HEK293 (cell line): ENCODE measurements around the gene CHRNE.

Experiments used
- CTCF ChIA-PET: fragments of 350-600 bp; formaldehyde crosslinking; extraction: SDS; loops from one replicate; lab custom pipeline; 2021; ENCODE audit warnings: antibody characterized with exemption; lab: Yijun Ruan, JAX
- POLR2A ChIA-PET: fragments of 300-600 bp; formaldehyde crosslinking; extraction: SDS; loops from one replicate; lab custom pipeline; 2020; ENCODE audit warnings: antibody characterized with exemption, inconsistent platforms; lab: Yijun Ruan, JAX
- H3K27ac ChIP-seq: fragments of 200-500 bp; sonication (Bioruptor generic); 2 replicates; pipeline ENCODE4 v1.5.1; 2014; ENCODE audit warnings: low read depth, low read length, control low read depth, inconsistent platforms; ENCODE audit errors: extremely low read depth
- H3K36me3 ChIP-seq, 2 experiments: fragments of 200-500 bp in 1 of 2; sonication (Bioruptor generic) in 1 of 2; 1 replicate in 1 of 2; 2 replicates in 1 of 2; pipeline ENCODE4 v1.5.1; 2014 to 2017; ENCODE audit warnings: inconsistent platforms in 2 of 2, low read length in 2 of 2; ENCODE audit not compliant: control insufficient read depth in 2 of 2, insufficient read depth in 1 of 2
- H3K4me1 ChIP-seq: fragments of 200-500 bp; sonication (Bioruptor generic); 2 replicates; pipeline ENCODE4 v1.5.1; 2014; ENCODE audit warnings: mild to moderate bottlenecking, low read length, inconsistent platforms; ENCODE audit not compliant: control insufficient read depth, insufficient read depth
- H3K4me3 ChIP-seq: 2 replicates; pipeline ENCODE4 v1.5.1; 2011; ENCODE audit warnings: low read depth, mild to moderate bottlenecking, control low read depth, low read length, moderate library complexity
- H3K9me3 ChIP-seq: fragments of 200-500 bp; sonication (Bioruptor generic); 2 replicates; pipeline ENCODE4 v1.5.1; 2014; ENCODE audit warnings: low read depth, low read length, inconsistent platforms; ENCODE audit not compliant: control insufficient read depth, insufficient read depth
- ATF2 ChIP-seq: fragments of 450-650 bp; formaldehyde crosslinking; IDR thresholded peaks from 2 replicates; pipeline ENCODE4 v1.5.1; 2016; ENCODE audit warnings: missing biosample characterization, missing genetic modification characterization, low read depth
- BCL6B ChIP-seq: fragments of 450-650 bp; formaldehyde crosslinking; IDR thresholded peaks from 2 replicates; pipeline ENCODE4 v1.5.1; 2017; ENCODE audit warnings: missing biosample characterization, missing genetic modification characterization
- OVOL3 ChIP-seq: fragments of 450-650 bp; formaldehyde crosslinking; IDR thresholded peaks from 2 replicates; pipeline ENCODE4 v1.5.1; 2016; ENCODE audit warnings: missing biosample characterization, missing genetic modification characterization
- SP2 ChIP-seq: fragments of 450-650 bp; formaldehyde crosslinking; IDR thresholded peaks from 2 replicates; pipeline ENCODE4 v1.5.1; 2016; ENCODE audit warnings: missing biosample characterization, missing genetic modification characterization
- SP3 ChIP-seq: fragments of 450-650 bp; formaldehyde crosslinking; IDR thresholded peaks from 2 replicates; pipeline ENCODE4 v1.5.1; 2016; ENCODE audit warnings: missing biosample characterization, missing genetic modification characterization
- WT1 ChIP-seq: fragments of 450-650 bp; formaldehyde crosslinking; IDR thresholded peaks from 2 replicates; pipeline ENCODE4 v1.5.1; 2016; ENCODE audit warnings: missing biosample characterization, missing genetic modification characterization
- ZBTB10 ChIP-seq: fragments of 450-650 bp; formaldehyde crosslinking; IDR thresholded peaks from 2 replicates; pipeline ENCODE4 v1.5.1; 2016; ENCODE audit warnings: missing biosample characterization, missing genetic modification characterization
- ZBTB17 ChIP-seq: fragments of 450-650 bp; formaldehyde crosslinking; IDR thresholded peaks from 2 replicates; pipeline ENCODE4 v1.5.1; 2016; ENCODE audit warnings: missing biosample characterization, missing genetic modification characterization
- ZBTB8A ChIP-seq: fragments of 450-650 bp; formaldehyde crosslinking; IDR thresholded peaks from 2 replicates; pipeline ENCODE4 v1.5.1; 2016; ENCODE audit warnings: missing biosample characterization, missing genetic modification characterization
- ZFP69B ChIP-seq: fragments of 450-650 bp; formaldehyde crosslinking; IDR thresholded peaks from 2 replicates; pipeline ENCODE4 v1.5.1; 2016; ENCODE audit warnings: missing biosample characterization, missing genetic modification characterization
- ZNF280D ChIP-seq: fragments of 450-650 bp; formaldehyde crosslinking; IDR thresholded peaks from 2 replicates; pipeline ENCODE4 v1.5.1; 2016; ENCODE audit warnings: missing biosample characterization, missing genetic modification characterization
- ZNF398 ChIP-seq: fragments of 450-650 bp; formaldehyde crosslinking; IDR thresholded peaks from 2 replicates; pipeline ENCODE4 v1.5.1; 2017; ENCODE audit warnings: missing biosample characterization, missing genetic modification characterization
- ZNF561 ChIP-seq: fragments of 450-650 bp; IDR thresholded peaks from 2 replicates; pipeline ENCODE4 v1.5.1; 2018; ENCODE audit warnings: missing biosample characterization, missing genetic modification characterization, borderline replicate concordance
- ZNF76 ChIP-seq: fragments of 450-650 bp; formaldehyde crosslinking; IDR thresholded peaks from 2 replicates; pipeline ENCODE4; 2016; ENCODE audit warnings: low read depth, missing biosample characterization, missing genetic modification characterization, borderline replicate concordance
- ZNF785 ChIP-seq: fragments of 450-650 bp; formaldehyde crosslinking; IDR thresholded peaks from 2 replicates; pipeline ENCODE4 v1.5.1; 2016; ENCODE audit warnings: missing biosample characterization, missing genetic modification characterization
- ZNF792 ChIP-seq: fragments of 450-650 bp; formaldehyde crosslinking; IDR thresholded peaks from 2 replicates; pipeline ENCODE4 v1.5.1; 2016; ENCODE audit warnings: missing biosample characterization, missing genetic modification characterization
- ZNF843 ChIP-seq: fragments of 450-650 bp; formaldehyde crosslinking; IDR thresholded peaks from 2 replicates; pipeline ENCODE4 v1.5.1; 2016; ENCODE audit warnings: missing biosample characterization, missing genetic modification characterization
- TF ChIP-seq, protein P1 (sequence below): fragments of 450-650 bp; formaldehyde crosslinking; IDR thresholded peaks from 2 replicates; pipeline ENCODE4 v1.5.1; 2016; ENCODE audit warnings: missing biosample characterization, missing genetic modification characterization
- TF ChIP-seq, protein P2 (sequence below): fragments of 450-650 bp; formaldehyde crosslinking; IDR thresholded peaks from 2 replicates; pipeline ENCODE4 v1.5.1; 2016; ENCODE audit warnings: missing biosample characterization, missing genetic modification characterization

Gene CHRNE

DNA sequence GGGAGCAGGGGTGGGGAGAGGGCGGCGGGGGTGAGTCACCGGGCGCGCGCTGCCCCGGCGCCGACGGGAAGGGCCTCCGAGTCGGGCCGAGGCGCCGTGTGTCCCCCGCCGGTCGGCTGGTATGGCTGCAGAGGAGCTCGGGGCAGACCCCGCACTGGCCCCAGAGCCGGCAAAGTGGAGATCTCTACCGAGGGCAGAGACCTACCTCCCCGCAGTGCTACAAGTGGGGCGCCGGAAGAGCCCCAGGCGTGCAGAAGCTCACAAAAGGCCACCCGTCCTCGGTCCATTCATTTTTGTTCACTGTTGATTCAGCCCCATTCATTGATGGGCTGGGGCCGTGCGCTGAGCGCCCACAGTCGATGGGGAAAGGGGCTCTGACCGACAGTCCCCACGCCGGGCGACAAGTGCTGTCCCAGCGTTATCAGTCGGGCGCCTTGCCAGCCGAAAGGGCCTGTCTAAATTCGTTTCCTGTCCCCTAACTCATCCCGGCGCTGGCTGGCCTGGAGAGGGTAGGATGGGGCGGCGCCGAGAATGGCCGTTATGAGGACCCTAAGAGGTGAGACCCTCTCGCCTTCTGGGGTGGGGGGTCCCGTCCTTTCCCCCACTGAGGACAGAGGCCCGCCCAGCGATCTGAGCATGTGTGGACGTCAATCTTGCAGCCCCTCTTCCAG, 47.3 kb upstream of the CHRNE start (continued):
- TF ChIP-seq ATF2 (tag by site-specific recombination) (no peak), ZBTB17 (tag by site-specific recombination) (no peak), ZNF561 (tag by site-specific recombination) (peak; percentile 59; the same call in 1 of the 2 replicates)

- peak overlapping the region; percentile 97 for H3K4me3 ChIP-seq
- peaks cover 21% of the 10 kb centered on the region for H3K4me1 ChIP-seq
- H3K27ac ChIP-seq: peak overlapping the region; percentile 99
- H3K9me3 ChIP-seq: no peaks in the 10 kb centered on the region
- POLR2A ChIA-PET: interaction anchor here (1.0 to 17.9 kb wide), 6 partner anchors 10 to 240 kb away, joined by 3 to 358 read pairs (median 7); partner anchors contain the start of genes INCA1, KIF1C, RNF167 and SLC25A11
- CTCF ChIA-PET: interaction anchor here (0.9 to 1.5 kb wide), 3 partner anchors 9 to 40 kb away, joined by 3 to 4 read pairs (median 3); partner anchors contain the start of genes RNF167 and SLC25A11
- H3K36me3 ChIP-seq: peaks cover 10 to 28% of the 10 kb centered on the region in 2 experiments
- TF ChIP-seq ZBTB8A (tag by site-specific recombination): peak; percentile 72
- 0 out of 2 replicates have a peak, but pooled peaks have one; percentile 60 for TF ChIP-seq OVOL3 (tag by site-specific recombination)
- TF ChIP-seq, protein P1, sequence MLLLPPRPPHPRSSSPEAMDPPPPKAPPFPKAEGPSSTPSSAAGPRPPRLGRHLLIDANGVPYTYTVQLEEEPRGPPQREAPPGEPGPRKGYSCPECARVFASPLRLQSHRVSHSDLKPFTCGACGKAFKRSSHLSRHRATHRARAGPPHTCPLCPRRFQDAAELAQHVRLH (tag by site-specific recombination): no peak
- TF ChIP-seq ZBTB10 (tag by site-specific recombination): peak; percentile 88
- TF ChIP-seq, protein P2, sequence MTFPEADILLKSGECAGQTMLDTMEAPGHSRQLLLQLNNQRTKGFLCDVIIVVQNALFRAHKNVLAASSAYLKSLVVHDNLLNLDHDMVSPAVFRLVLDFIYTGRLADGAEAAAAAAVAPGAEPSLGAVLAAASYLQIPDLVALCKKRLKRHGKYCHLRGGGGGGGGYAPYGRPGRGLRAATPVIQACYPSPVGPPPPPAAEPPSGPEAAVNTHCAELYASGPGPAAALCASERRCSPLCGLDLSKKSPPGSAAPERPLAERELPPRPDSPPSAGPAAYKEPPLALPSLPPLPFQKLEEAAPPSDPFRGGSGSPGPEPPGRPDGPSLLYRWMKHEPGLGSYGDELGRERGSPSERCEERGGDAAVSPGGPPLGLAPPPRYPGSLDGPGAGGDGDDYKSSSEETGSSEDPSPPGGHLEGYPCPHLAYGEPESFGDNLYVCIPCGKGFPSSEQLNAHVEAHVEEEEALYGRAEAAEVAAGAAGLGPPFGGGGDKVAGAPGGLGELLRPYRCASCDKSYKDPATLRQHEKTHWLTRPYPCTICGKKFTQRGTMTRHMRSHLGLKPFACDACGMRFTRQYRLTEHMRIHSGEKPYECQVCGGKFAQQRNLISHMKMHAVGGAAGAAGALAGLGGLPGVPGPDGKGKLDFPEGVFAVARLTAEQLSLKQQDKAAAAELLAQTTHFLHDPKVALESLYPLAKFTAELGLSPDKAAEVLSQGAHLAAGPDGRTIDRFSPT (tag by site-specific recombination): 0 out of 2 replicates have a peak, but pooled peaks have one; percentile 56
- no peak for TF ChIP-seq ZNF280D
- peak; percentile 46; the same call in 1 of the 2 replicates for TF ChIP-seq ZNF792 (tag by site-specific recombination)
- peak; percentile 68; the same call in 1 of the 2 replicates for TF ChIP-seq SP3
- TF ChIP-seq ZNF843 (tag by site-specific recombination): 0 out of 2 replicates have a peak, but pooled peaks have one; percentile 12
- peak; percentile 43 for TF ChIP-seq SP2 (tag by site-specific recombination)
- peak; percentile 28; the same call in 1 of the 2 replicates for TF ChIP-seq WT1
- no peak; the same call in none of the 2 replicates for TF ChIP-seq ZNF76 (tag by site-specific recombination)
- TF ChIP-seq ZFP69B (tag by site-specific recombination): peak; percentile 53; the same call in 1 of the 2 replicates
- peak; percentile 90; the same call in 1 of the 2 replicates for TF ChIP-seq ZNF785
- peak; percentile 98 for TF ChIP-seq BCL6B (tag by site-specific recombination)
- TF ChIP-seq ZNF398 (tag by site-specific recombination): peak; percentile 81
Observed at GRCh38 chr17:4949321-4950074, 46.6 kb upstream of the CHRNE start.
